ENCODE data around the gene MCC.

The MCC gene

DNA sequence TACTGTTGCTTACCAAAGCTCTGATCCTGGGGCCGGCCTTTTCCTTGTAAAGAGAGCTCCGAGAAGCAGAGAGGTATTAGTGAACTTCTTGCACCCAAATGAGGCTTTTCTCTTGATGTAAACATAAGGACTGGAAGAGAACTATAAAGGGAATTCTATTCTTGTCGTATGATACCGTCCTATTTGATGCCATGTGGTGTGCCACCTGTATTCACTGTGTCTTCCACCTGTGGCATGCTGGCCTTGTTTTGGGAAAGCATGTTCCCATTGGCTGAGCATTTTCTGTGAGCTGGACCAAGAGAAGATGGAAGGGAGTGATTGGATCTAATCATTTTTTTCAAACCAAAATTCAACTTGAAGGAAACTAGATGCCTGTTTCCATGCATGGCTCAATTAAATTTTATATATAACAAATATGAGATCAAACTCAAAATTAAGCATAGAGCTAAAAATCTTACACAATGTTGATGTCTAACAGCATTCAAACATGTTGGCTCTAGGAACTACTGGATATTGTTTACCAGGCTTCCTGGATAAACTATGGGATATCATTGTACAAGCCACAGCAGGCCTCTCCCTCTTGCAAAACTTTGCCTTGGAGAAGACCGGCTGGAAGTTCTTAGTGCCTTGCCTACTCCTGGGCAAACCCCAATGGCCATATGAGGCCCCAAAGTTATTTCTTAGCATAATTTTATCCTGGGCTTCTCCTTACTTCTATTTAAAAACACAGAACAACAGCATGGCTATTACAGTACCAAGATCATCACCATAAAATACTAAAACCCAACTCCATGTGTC is 168.8 kb downstream of the MCC start:
- Histone ChIP-seq H3K27me3 (ENCODE audit: control insufficient read depth, insufficient read depth, low read length) (no peaks in the 10 kb centered on the region), H3K4me1 (ENCODE audit: control insufficient read depth, insufficient read depth, low read length) (peaks cover 6% of the 10 kb centered on the region), H3K4me3 (ENCODE audit: low read depth, low read length) (no peak overlapping the region), H3K9ac (ENCODE audit: low read length) (no peak overlapping the region), H3K27ac (ENCODE audit: low read depth, low read length) (no peak overlapping the region), H3K36me3 (ENCODE audit: control insufficient read depth, insufficient read depth, low read length) (no peaks in the 10 kb centered on the region), H3K9me3 (ENCODE audit: control insufficient read depth, insufficient read depth, low read depth, low read length) (no peaks in the 10 kb centered on the region)

- H3K9me3 ChIP-seq (ENCODE audit: control insufficient read depth, insufficient read depth, low read depth, low read length) = no peaks in the 10 kb centered on the region
- H3K27me3 ChIP-seq (ENCODE audit: control insufficient read depth, insufficient read depth, low read length) = no peaks in the 10 kb centered on the region
- H3K9ac ChIP-seq (ENCODE audit: low read length) = no peak overlapping the region
- H3K27ac ChIP-seq (ENCODE audit: low read depth, low read length) = no peak overlapping the region
- no peak overlapping the region for H3K4me3 ChIP-seq (ENCODE audit: low read depth, low read length)
- peaks cover 6% of the 10 kb centered on the region for H3K4me1 ChIP-seq (ENCODE audit: control insufficient read depth, insufficient read depth, low read length)
- no peaks in the 10 kb centered on the region for H3K36me3 ChIP-seq (ENCODE audit: control insufficient read depth, insufficient read depth, low read length)
These were observed 170.6 kb downstream of the MCC start for GRCh38 chr5:113317636-113318035.

- H3K9me3 ChIP-seq (ENCODE audit: control insufficient read depth, insufficient read depth, low read depth, low read length) = no peaks in the 10 kb centered on the region
- H3K4me3 ChIP-seq (ENCODE audit: low read depth, low read length) = no peak overlapping the region
- no peak overlapping the region for H3K27ac ChIP-seq (ENCODE audit: low read depth, low read length)
- H3K4me1 ChIP-seq (ENCODE audit: control insufficient read depth, insufficient read depth, low read length) = no peaks in the 10 kb centered on the region
- no peaks in the 10 kb centered on the region for H3K27me3 ChIP-seq (ENCODE audit: control insufficient read depth, insufficient read depth, low read length)
- no peak overlapping the region for H3K9ac ChIP-seq (ENCODE audit: low read length)
- H3K36me3 ChIP-seq (ENCODE audit: control insufficient read depth, insufficient read depth, low read length) = no peaks in the 10 kb centered on the region
These were observed 177.0 kb downstream of the MCC start for GRCh38 chr5:113311301-113311700.

DNA sequence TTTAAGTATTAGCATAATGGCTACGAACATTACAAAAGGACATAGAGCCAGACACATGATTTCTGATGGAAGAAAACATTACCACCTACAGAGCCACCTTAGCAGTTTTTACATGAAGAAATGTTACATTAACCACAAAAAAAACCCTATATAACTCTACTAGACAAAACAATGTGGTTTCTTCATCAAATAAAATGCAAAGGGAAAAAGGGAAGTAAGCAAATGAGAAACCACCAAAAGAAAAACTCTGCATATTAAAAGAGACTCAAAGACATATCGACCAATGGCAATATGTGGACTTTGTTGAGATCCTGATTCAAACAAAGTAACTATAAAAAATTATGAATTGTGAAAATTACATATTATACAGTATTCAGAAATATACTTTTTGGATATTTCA is 186.1 kb downstream of the MCC start:
- H3K27me3 ChIP-seq (ENCODE audit: control insufficient read depth, insufficient read depth, low read length) = no peaks in the 10 kb centered on the region
- H3K27ac ChIP-seq (ENCODE audit: low read depth, low read length) = no peak overlapping the region
- peaks cover 8% of the 10 kb centered on the region; the same call in 1 of the 2 replicates for H3K4me1 ChIP-seq (ENCODE audit: control insufficient read depth, insufficient read depth, low read length)
- no peak overlapping the region for H3K9ac ChIP-seq (ENCODE audit: low read length)
- no peaks in the 10 kb centered on the region for H3K36me3 ChIP-seq (ENCODE audit: control insufficient read depth, insufficient read depth, low read length)
- H3K4me3 ChIP-seq (ENCODE audit: low read depth, low read length) = no peak overlapping the region
- H3K9me3 ChIP-seq (ENCODE audit: control insufficient read depth, insufficient read depth, low read depth, low read length) = no peaks in the 10 kb centered on the region

GRCh38 chr5:113299591-113299990 is 188.7 kb downstream of the MCC start:
- no peaks in the 10 kb centered on the region for H3K9me3 ChIP-seq (ENCODE audit: control insufficient read depth, insufficient read depth, low read depth, low read length)
- no peak overlapping the region for H3K4me3 ChIP-seq (ENCODE audit: low read depth, low read length)
- peaks cover 24% of the 10 kb centered on the region for H3K4me1 ChIP-seq (ENCODE audit: control insufficient read depth, insufficient read depth, low read length)
- no peaks in the 10 kb centered on the region; the same call in 1 of the 2 replicates for H3K27me3 ChIP-seq (ENCODE audit: control insufficient read depth, insufficient read depth, low read length)
- H3K27ac ChIP-seq (ENCODE audit: low read depth, low read length) = no peak overlapping the region
- no peak overlapping the region for H3K9ac ChIP-seq (ENCODE audit: low read length)
- no peaks in the 10 kb centered on the region for H3K36me3 ChIP-seq (ENCODE audit: control insufficient read depth, insufficient read depth, low read length)

DNA sequence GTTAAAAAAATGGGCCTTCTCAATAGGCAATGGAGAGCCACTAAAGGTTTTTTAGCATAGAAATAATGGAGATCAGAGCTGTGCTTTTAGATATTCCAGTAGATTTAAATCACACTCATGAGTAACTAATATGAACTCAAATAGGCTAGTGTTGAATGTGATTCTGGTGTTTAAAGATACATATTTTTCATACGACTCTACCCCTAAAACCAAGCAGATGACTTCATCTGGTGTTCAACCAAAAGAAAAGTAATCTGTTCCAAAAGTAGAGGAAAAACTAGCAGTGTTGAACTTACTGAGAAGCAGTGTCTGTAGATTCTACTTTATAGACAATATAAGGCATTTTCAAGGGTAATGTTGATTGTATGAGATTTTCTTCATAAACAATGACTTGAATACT is 191.6 kb downstream of the MCC start:
- H3K27ac ChIP-seq (ENCODE audit: low read depth, low read length) = no peak overlapping the region
- no peaks in the 10 kb centered on the region; the same call in 1 of the 2 replicates for H3K27me3 ChIP-seq (ENCODE audit: control insufficient read depth, insufficient read depth, low read length)
- no peaks in the 10 kb centered on the region for H3K9me3 ChIP-seq (ENCODE audit: control insufficient read depth, insufficient read depth, low read depth, low read length)
- H3K9ac ChIP-seq (ENCODE audit: low read length) = no peak overlapping the region
- no peak overlapping the region for H3K4me3 ChIP-seq (ENCODE audit: low read depth, low read length)
- H3K36me3 ChIP-seq (ENCODE audit: control insufficient read depth, insufficient read depth, low read length) = no peaks in the 10 kb centered on the region
- peaks cover 37% of the 10 kb centered on the region for H3K4me1 ChIP-seq (ENCODE audit: control insufficient read depth, insufficient read depth, low read length)

GRCh38 chr5:113295111-113295539 is 193.1 kb downstream of the MCC start:
- H3K4me1 ChIP-seq (ENCODE audit: control insufficient read depth, insufficient read depth, low read length) = peaks cover 49% of the 10 kb centered on the region
- no peaks in the 10 kb centered on the region; the same call in 1 of the 2 replicates for H3K27me3 ChIP-seq (ENCODE audit: control insufficient read depth, insufficient read depth, low read length)
- H3K9ac ChIP-seq (ENCODE audit: low read length) = no peak overlapping the region
- H3K27ac ChIP-seq (ENCODE audit: low read depth, low read length) = no peak overlapping the region
- peak overlapping the region; percentile 90 for H3K4me3 ChIP-seq (ENCODE audit: low read depth, low read length)
- H3K9me3 ChIP-seq (ENCODE audit: control insufficient read depth, insufficient read depth, low read depth, low read length) = no peaks in the 10 kb centered on the region
- no peaks in the 10 kb centered on the region for H3K36me3 ChIP-seq (ENCODE audit: control insufficient read depth, insufficient read depth, low read length)

DNA sequence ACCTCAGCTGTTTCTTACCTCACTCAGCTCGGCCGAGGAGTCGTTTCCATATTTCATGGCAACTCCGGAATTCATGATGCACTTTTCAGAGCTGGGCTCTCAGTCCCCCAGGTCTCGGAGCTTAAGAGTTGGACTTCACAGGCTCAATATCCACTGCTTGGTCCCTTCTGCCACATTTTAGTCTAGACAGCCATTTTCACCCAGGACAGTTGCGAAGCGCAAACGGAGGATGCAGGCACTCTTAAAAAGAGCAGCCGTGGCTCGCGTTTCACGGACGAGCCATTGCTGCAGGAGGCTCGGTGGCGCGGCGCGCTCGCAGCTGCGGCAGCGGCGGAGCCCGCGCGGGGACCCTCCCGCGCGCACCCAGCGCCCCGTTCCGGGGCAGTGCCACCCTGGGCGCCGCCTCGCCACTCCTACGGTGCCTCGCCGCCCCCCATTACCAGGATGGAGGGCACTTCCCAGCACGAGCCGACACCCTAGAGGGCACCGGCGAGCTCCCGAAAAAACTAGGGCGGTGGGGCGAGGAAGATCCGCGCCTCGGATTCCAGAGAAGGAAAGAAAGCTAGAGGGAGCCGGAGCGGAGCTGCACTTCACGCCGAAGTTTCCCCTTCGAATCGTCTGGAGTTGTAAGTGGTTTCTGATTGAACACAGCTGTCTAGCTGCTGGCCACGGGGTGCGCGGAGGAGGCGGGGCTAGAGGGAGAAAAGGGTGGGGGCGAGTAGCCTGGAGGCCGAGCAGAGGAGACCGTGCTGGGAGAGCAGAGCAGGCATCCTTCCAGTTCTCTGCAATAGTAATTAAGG is 193.7 kb downstream of the MCC start:
- Histone ChIP-seq H3K4me3 (ENCODE audit: low read depth, low read length) (peak overlapping the region; percentile 90), H3K9ac (ENCODE audit: low read length) (peak overlapping the region; percentile 78), H3K9me3 (ENCODE audit: control insufficient read depth, insufficient read depth, low read depth, low read length) (no peaks in the 10 kb centered on the region), H3K27me3 (ENCODE audit: control insufficient read depth, insufficient read depth, low read length) (no peaks in the 10 kb centered on the region; the same call in 1 of the 2 replicates), H3K4me1 (ENCODE audit: control insufficient read depth, insufficient read depth, low read length) (peaks cover 49% of the 10 kb centered on the region), H3K27ac (ENCODE audit: low read depth, low read length) (peak overlapping the region; percentile 30; the same call in 1 of the 2 replicates), H3K36me3 (ENCODE audit: control insufficient read depth, insufficient read depth, low read length) (no peaks in the 10 kb centered on the region)

GRCh38 chr5:113293975-113294310 is 194.3 kb downstream of the MCC start:
- H3K9ac ChIP-seq (ENCODE audit: low read length) = peak overlapping the region; percentile 78

DNA sequence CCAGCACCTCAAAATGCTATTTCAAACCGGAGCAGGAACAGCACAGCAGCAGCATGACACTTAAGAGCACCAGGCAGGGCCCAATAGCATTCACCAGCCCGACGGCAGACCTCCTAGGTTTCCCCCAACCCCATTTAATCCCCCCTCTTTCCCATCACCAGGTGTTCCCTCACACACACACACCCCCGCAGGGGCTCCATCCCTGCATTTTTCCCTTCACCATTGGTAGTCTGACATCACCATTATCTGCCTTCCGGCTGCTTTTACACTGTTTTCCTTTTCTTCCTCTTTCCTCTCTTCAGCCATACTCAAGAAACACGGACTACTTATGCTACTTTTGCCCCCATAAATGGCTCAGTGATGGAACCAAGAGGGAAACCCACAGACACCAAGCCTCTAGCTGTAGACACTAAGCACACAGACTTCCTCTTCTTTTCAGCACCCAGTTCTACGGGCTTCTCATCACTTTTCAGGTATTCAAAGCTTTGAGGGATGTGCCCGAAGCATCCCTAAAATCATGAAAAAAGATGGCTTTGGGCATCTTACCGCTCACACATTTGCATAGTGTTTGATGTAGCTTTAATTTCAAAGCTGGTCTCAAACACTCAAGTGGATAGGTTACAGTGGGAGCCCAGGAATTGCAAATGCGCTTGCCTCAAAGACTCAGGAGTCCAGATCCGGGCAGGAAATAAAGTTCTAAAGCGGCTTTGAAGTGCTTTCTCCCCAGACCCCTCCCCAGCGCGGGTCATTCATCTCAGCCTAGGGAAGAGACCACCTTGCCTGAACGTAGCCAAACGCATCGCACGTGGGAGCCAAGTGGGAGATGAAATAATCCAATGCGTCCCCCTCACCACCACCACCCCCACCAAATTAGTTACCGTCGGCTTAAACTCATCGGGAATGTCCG is 194.9 kb downstream of the MCC start:
- H3K4me1 ChIP-seq (ENCODE audit: control insufficient read depth, insufficient read depth, low read length) = peaks cover 51% of the 10 kb centered on the region
- H3K9ac ChIP-seq (ENCODE audit: low read length) = peak overlapping the region; percentile 78
- H3K4me3 ChIP-seq (ENCODE audit: low read depth, low read length) = peak overlapping the region; percentile 90
- peak overlapping the region; percentile 11; the same call in 1 of the 2 replicates for H3K27ac ChIP-seq (ENCODE audit: low read depth, low read length)
- no peaks in the 10 kb centered on the region for H3K36me3 ChIP-seq (ENCODE audit: control insufficient read depth, insufficient read depth, low read length)
- no peaks in the 10 kb centered on the region for H3K9me3 ChIP-seq (ENCODE audit: control insufficient read depth, insufficient read depth, low read depth, low read length)
- no peaks in the 10 kb centered on the region; the same call in 1 of the 2 replicates for H3K27me3 ChIP-seq (ENCODE audit: control insufficient read depth, insufficient read depth, low read length)

More at GRCh38 chr5:113293975-113294310, 194.3 kb downstream of the MCC start:
- Histone ChIP-seq H3K27me3 (ENCODE audit: control insufficient read depth, insufficient read depth, low read length) (no peaks in the 10 kb centered on the region; the same call in 1 of the 2 replicates), H3K4me1 (ENCODE audit: control insufficient read depth, insufficient read depth, low read length) (peaks cover 51% of the 10 kb centered on the region), H3K4me3 (ENCODE audit: low read depth, low read length) (peak overlapping the region; percentile 90), H3K36me3 (ENCODE audit: control insufficient read depth, insufficient read depth, low read length) (no peaks in the 10 kb centered on the region), H3K9me3 (ENCODE audit: control insufficient read depth, insufficient read depth, low read depth, low read length) (no peaks in the 10 kb centered on the region), H3K27ac (ENCODE audit: low read depth, low read length) (peak overlapping the region; percentile 30; the same call in 1 of the 2 replicates)

All from HUES6 (cell line).